Measurements from ENCODE around the gene SATL1.

DNA sequence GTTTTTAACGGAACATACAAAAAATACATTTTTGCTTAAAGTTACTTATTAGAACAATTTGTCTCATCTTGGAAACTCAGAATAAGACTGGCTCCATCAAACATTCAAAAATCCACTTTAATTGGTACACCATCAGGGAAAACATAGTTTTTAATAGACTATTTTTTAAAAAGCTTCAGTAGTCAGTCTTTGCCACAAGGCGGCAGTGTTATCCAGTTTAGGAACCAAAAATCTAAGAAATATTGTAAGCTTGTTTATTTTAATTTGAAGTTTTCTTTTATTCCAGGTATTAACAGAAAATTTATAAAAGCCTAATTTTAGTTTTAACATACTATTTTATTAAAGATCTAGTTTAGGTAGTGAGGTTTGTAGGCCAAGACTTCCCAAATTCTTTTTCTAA, 132.2 kb downstream of the SATL1 start:
- no peak for TF ChIP-seq GATA2 (IDR thresholded peaks at IDR 0.05; ENCODE audit: low read depth, low read length)
- no peak for TF ChIP-seq GATA3 (IDR thresholded peaks at IDR 0.05; ENCODE audit: low read depth, low read length)

Data from SH-SY5Y (cell line).